Measurements from ENCODE around the gene DIPK1B. TPM values are rescaled to one million over a fixed set of nuclear protein-coding genes. Genes with fewer than 3 reads are reported as not detected.
A peak's percentile ranks its signal among the peaks of the same experiment; 100 is the strongest.

The DIPK1B gene
- 1 to 10 TPM; 1.6 to 2.5 TPM for polyA plus RNA-seq

GRCh38 chr9:136711751-136712689, at the start of gene DIPK1B:
TSS of gene DIPK1B (plus strand) at chr9:136712572. CDS start at chr9:136712666, 94 bp downstream.
- WGBS, 2 donors = 2% methylated on average over 75 to 119 of the region's 119 CpGs

DNA sequence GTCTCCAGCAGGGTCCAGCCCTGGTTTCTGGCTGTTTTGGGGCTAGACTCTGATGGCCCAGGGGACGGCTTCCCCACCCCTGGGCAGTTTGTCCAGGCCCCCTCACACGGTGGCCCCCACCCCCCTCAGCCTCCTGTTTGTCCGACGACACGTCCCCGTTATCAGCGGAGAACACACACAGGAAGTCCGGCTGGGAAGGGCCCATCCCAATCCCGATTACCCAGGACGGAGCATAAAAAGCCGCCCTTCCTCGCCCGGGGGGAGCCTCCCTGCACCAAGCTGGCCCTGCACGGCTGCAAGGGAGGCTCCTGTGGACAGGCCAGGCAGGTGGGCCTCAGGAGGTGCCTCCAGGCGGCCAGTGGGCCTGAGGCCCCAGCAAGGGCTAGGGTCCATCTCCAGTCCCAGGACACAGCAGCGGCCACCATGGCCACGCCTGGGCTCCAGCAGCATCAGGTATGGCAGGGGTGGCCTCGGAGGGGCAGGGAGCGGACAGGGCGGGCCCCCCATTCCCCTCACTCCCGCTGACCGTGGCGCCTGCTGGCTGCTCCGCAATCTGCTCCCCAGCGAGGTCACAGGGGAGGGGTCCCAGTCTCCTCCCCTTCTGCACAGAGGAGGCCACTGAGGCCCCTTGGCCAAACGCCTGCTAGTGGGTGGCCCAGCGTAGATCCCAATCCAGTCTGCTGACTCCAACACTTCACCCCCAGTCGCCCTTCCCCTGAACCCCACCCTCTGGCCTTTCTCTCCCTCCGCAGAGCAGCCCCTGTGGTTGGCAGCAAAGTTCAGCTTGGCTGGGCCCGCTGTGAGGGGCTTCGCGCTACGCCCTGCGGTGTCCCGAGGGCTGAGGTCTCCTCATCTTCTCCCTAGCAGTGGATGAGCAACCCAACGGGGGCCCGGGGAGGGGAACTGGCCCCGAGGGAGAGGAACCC, 49.5 kb upstream of the DIPK1B start, which contains the start of gene EGFL7:
Gene EGFL7 (plus strand): TSS at position 261 of the 926 bp plus-strand sequence. CDS start 5,367 bp downstream, outside the sequence.
- Histone ChIP-seq H3K4me1 (ENCODE audit: control insufficient read depth in 2 of 2, insufficient read depth in 2 of 2, low read length in 1 of 2) (peaks cover 0 to 2% of the 10 kb centered on the region in 2 donors), H3K4me3 (ENCODE audit: low read depth in 1 of 2, low read length in 2 of 2) (peak within 1 kb of the TSS; percentile 8 to 46), H3K9me3 (ENCODE audit: control insufficient read depth in 2 of 2, insufficient read depth in 1 of 2, low read depth in 1 of 2, low read length in 1 of 2) (no peaks in the 10 kb centered on the region), H3K27me3 (ENCODE audit: control insufficient read depth in 1 of 2, insufficient read depth in 2 of 2, low read length in 2 of 2) (peaks cover 0 to 21% of the 10 kb centered on the region in 2 donors), H3K36me3 (ENCODE audit: control insufficient read depth in 2 of 2, insufficient read depth in 2 of 2, low read length in 1 of 2) (no peaks in the 10 kb centered on the region), H3K27ac (ENCODE audit: low read depth in 2 of 2, low read length in 1 of 2) (peak within 1 kb of the TSS; percentile 34 to 76)
- 72 to 73% methylated on average over 35 to 38 of the region's 38 CpGs for WGBS, 2 donors

More at GRCh38 chr9:136711751-136712689, at the start of gene DIPK1B:
- no peaks in the 10 kb centered on the region for H3K9me3 ChIP-seq (ENCODE audit: control insufficient read depth in 2 of 2, insufficient read depth in 1 of 2, low read depth in 1 of 2, low read length in 1 of 2)
- H3K4me3 ChIP-seq (ENCODE audit: low read depth in 1 of 2, low read length in 2 of 2) = peak within 1 kb of the TSS; percentile 23 to 40
- H3K27ac ChIP-seq (ENCODE audit: low read depth in 2 of 2, low read length in 1 of 2) = peak within 1 kb of the TSS in 1 of 2 donors; percentile 49
- peaks cover 0 to 3% of the 10 kb centered on the region in 2 donors for H3K4me1 ChIP-seq (ENCODE audit: control insufficient read depth in 2 of 2, insufficient read depth in 2 of 2, low read length in 1 of 2)
- peaks cover 0 to 7% of the 10 kb centered on the region in 2 donors for H3K27me3 ChIP-seq (ENCODE audit: control insufficient read depth in 1 of 2, insufficient read depth in 2 of 2, low read length in 2 of 2)
- no peaks in the 10 kb centered on the region for H3K36me3 ChIP-seq (ENCODE audit: control insufficient read depth in 2 of 2, insufficient read depth in 2 of 2, low read length in 1 of 2)

GRCh38 chr9:136664000-136664915, 48.1 kb upstream of the DIPK1B start:
- WGBS, 2 donors = 80 to 84% methylated on average over 26 to 27 of the region's 27 CpGs
- H3K27ac ChIP-seq (ENCODE audit: low read depth in 2 of 2, low read length in 1 of 2) = peak overlapping the region; percentile 58 to 67
- H3K36me3 ChIP-seq (ENCODE audit: control insufficient read depth in 2 of 2, insufficient read depth in 2 of 2, low read length in 1 of 2) = no peaks in the 10 kb centered on the region
- H3K4me3 ChIP-seq (ENCODE audit: low read depth in 1 of 2, low read length in 2 of 2) = peak overlapping the region; percentile 17 to 46
- peaks cover 0 to 13% of the 10 kb centered on the region in 2 donors for H3K27me3 ChIP-seq (ENCODE audit: control insufficient read depth in 1 of 2, insufficient read depth in 2 of 2, low read length in 2 of 2)
- no peaks in the 10 kb centered on the region for H3K9me3 ChIP-seq (ENCODE audit: control insufficient read depth in 2 of 2, insufficient read depth in 1 of 2, low read depth in 1 of 2, low read length in 1 of 2)
- H3K4me1 ChIP-seq (ENCODE audit: control insufficient read depth in 2 of 2, insufficient read depth in 2 of 2, low read length in 1 of 2) = peaks cover 0 to 2% of the 10 kb centered on the region in 2 donors

DNA sequence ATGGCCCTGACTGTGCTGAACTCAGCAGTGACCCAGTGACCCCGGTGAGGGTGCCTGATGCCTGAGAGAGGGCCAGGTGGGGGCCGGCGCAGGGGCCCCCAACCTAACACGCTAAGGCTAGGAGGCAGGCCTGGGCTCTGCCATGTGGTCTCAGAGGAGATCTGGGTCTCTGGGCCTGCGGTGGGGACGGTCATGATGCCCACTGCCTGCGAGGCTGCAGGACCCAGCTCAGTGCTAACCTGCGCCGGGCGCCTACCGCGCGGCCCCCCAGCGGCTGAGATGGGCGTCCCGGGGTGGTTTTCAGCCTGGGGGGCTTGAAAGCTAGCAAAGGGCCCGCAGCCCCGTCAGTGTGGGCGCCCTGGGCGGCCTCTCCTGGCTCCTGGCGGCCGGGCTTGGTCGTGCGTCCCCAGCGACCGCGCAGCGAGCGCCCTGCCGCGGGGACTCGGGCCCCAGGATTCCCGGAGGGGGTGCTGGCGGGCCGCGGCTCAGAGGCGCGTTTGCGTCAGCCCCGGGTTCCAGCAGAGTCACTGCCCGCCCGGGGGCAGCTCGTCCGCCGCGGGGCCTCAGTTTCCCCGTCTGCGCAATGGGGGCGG, 47.2 kb upstream of the DIPK1B start:
- H3K9me3 ChIP-seq (ENCODE audit: control insufficient read depth in 2 of 2, insufficient read depth in 1 of 2, low read depth in 1 of 2, low read length in 1 of 2) = no peaks in the 10 kb centered on the region
- H3K4me3 ChIP-seq (ENCODE audit: low read depth in 1 of 2, low read length in 2 of 2) = peak overlapping the region; percentile 46 to 56
- peaks cover 0 to 10% of the 10 kb centered on the region in 2 donors for H3K27me3 ChIP-seq (ENCODE audit: control insufficient read depth in 1 of 2, insufficient read depth in 2 of 2, low read length in 2 of 2)
- 10 to 12% methylated on average over 43 to 49 of the region's 49 CpGs for WGBS, 2 donors
- peak overlapping the region; percentile 0 to 32 for H3K27ac ChIP-seq (ENCODE audit: low read depth in 2 of 2, low read length in 1 of 2)
- no peaks in the 10 kb centered on the region for H3K36me3 ChIP-seq (ENCODE audit: control insufficient read depth in 2 of 2, insufficient read depth in 2 of 2, low read length in 1 of 2)
- H3K4me1 ChIP-seq (ENCODE audit: control insufficient read depth in 2 of 2, insufficient read depth in 2 of 2, low read length in 1 of 2) = peaks cover 0 to 2% of the 10 kb centered on the region in 2 donors

GRCh38 chr9:136665704-136666371, 46.5 kb upstream of the DIPK1B start:
- H3K27me3 ChIP-seq (ENCODE audit: control insufficient read depth in 1 of 2, insufficient read depth in 2 of 2, low read length in 2 of 2) = peaks cover 0 to 10% of the 10 kb centered on the region in 2 donors
- no peaks in the 10 kb centered on the region for H3K9me3 ChIP-seq (ENCODE audit: control insufficient read depth in 2 of 2, insufficient read depth in 1 of 2, low read depth in 1 of 2, low read length in 1 of 2)
- H3K36me3 ChIP-seq (ENCODE audit: control insufficient read depth in 2 of 2, insufficient read depth in 2 of 2, low read length in 1 of 2) = no peaks in the 10 kb centered on the region
- 0 to 1% methylated on average over 9 to 109 of the region's 109 CpGs for WGBS, 2 donors
- peak overlapping the region; percentile 41 to 56 for H3K4me3 ChIP-seq (ENCODE audit: low read depth in 1 of 2, low read length in 2 of 2)
- no peak overlapping the region for H3K27ac ChIP-seq (ENCODE audit: low read depth in 2 of 2, low read length in 1 of 2)
- H3K4me1 ChIP-seq (ENCODE audit: control insufficient read depth in 2 of 2, insufficient read depth in 2 of 2, low read length in 1 of 2) = peaks cover 0 to 2% of the 10 kb centered on the region in 2 donors

DNA sequence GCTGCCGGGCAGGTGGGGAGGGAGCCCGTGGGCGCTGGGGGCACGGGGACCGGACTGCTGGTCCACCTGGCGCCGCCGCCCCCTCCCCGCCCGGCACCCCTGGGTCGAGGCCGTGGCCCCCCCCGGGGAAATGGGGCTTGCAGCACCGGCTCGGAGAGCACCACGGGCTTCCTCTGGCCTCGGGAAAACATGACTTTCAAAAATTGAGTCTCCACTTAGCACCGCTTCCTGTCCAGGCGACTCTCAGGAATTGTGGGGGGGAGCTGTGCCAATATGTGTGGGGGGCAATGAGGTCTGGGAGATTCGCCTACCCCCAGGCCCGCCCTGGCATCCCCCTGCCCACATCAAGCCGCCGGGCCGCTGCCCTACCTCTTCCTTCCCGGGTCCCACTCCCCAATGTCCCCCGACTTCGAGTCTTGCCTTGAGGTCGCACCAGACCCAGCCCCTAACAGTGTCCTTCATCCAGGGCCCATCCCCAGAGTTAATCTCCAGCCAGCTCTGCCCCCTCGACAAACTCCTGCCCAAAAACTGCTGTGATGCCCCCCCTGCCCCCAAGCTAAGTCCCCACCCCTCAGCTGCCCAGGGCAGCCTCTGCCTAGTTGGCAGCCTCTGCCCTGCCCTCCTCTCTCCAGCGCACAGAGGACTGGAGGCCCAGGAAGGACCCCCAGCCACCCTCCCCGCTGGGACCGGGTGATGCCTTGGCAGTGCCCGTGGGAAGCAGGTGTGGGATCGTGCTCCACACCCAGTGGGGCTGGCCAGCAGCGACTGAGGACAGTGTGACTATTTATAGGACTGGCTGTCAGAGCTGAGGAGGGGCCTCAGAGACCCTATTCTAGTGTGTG, 45.8 kb upstream of the DIPK1B start:
- Histone ChIP-seq H3K27ac (ENCODE audit: low read depth in 2 of 2, low read length in 1 of 2) (peak overlapping the region in 1 of 2 donors; percentile 1), H3K4me1 (ENCODE audit: control insufficient read depth in 2 of 2, insufficient read depth in 2 of 2, low read length in 1 of 2) (peaks cover 0 to 2% of the 10 kb centered on the region in 2 donors), H3K4me3 (ENCODE audit: low read depth in 1 of 2, low read length in 2 of 2) (peak overlapping the region; percentile 41 to 56), H3K36me3 (ENCODE audit: control insufficient read depth in 2 of 2, insufficient read depth in 2 of 2, low read length in 1 of 2) (no peaks in the 10 kb centered on the region), H3K9me3 (ENCODE audit: control insufficient read depth in 2 of 2, insufficient read depth in 1 of 2, low read depth in 1 of 2, low read length in 1 of 2) (no peaks in the 10 kb centered on the region), H3K27me3 (ENCODE audit: control insufficient read depth in 1 of 2, insufficient read depth in 2 of 2, low read length in 2 of 2) (peaks cover 0 to 10% of the 10 kb centered on the region in 2 donors)
- WGBS, 2 donors = 22 to 24% methylated on average over 33 to 35 of the region's 35 CpGs

DNA sequence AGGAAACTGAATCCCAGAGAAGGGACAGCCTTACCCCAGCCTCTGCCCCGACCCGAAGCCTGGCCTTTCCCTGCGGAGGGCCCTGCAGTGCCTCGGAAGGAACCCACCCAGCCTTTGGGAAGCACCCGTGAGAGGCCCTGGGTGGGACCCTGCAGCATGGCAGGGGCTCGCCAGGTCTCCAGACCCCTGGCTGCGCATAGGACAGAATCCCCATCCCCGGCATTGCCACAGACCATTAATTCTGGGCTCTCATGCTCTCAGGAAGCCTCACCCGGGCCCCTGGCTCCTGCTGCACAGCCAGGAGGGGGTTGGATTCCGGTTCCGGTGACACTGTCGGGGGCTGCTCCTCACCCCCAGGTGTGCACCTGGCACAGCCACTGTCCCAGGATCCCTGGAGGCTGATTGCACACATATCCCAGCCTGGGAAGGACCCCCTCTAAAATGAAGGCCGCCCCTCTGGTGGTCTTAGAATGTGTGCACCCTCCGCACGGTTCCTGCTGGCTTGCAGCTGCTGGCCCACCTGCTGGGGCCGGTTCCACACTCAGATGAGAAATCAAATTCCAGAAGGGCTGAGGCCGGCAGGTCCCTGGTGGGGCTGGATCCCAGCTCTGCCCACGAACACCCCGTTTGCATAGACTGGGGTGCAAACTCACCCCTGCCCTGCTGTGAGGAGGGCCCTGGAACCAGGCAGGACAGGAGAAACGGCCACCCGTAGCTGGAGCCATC, 45.0 kb upstream of the DIPK1B start:
- WGBS, 2 donors = 57 to 58% methylated on average over 21 of the region's 21 CpGs

More for the DNA sequence above, 45.0 kb upstream of the DIPK1B start:
- Histone ChIP-seq H3K9me3 (ENCODE audit: control insufficient read depth in 2 of 2, insufficient read depth in 1 of 2, low read depth in 1 of 2, low read length in 1 of 2) (no peaks in the 10 kb centered on the region), H3K27me3 (ENCODE audit: control insufficient read depth in 1 of 2, insufficient read depth in 2 of 2, low read length in 2 of 2) (peaks cover 0 to 10% of the 10 kb centered on the region in 2 donors), H3K27ac (ENCODE audit: low read depth in 2 of 2, low read length in 1 of 2) (peak overlapping the region in 1 of 2 donors; percentile 10), H3K4me3 (ENCODE audit: low read depth in 1 of 2, low read length in 2 of 2) (peak overlapping the region; percentile 32 to 56), H3K36me3 (ENCODE audit: control insufficient read depth in 2 of 2, insufficient read depth in 2 of 2, low read length in 1 of 2) (no peaks in the 10 kb centered on the region), H3K4me1 (ENCODE audit: control insufficient read depth in 2 of 2, insufficient read depth in 2 of 2, low read length in 1 of 2) (peaks cover 0 to 2% of the 10 kb centered on the region in 2 donors)
